NOMO-1 treated with dmso at 0.1 percent for 144 hours (cell line): ENCODE measurements around the gene NTNG2.
"Not testable (repeated sequence)": the region's sequence is repeated elsewhere in the genome, so short reads cannot be mapped to it uniquely, and the experiment has no call there.

Source experiments
- DNase-seq: peaks from one replicate; lab custom pipeline; 2025; ENCODE audit not compliant: unreplicated experiment; lab: John Stamatoyannopoulos, UW

Gene NTNG2

GRCh38 chr9:132161743-132162184, at the start of gene NTNG2:
Gene NTNG2, plus strand, starts transcription at chr9:132162058. Its CDS starts 4,774 bp downstream, at chr9:132166832.
- no peak for DNase-seq

- peak; percentile 6 for DNase-seq
Observed at GRCh38 chr9:132114102-132114707, 47.7 kb upstream of the NTNG2 start.

- DNase-seq, result no peak
Observed at GRCh38 chr9:132116583-132116982, 45.3 kb upstream of the NTNG2 start.

- DNase-seq, result no peak
Observed at GRCh38 chr9:132117694-132118093, 44.2 kb upstream of the NTNG2 start.

- DNase-seq, result no peak
Observed at GRCh38 chr9:132121021-132121420, 40.8 kb upstream of the NTNG2 start.

- DNase-seq, result no peak
Observed at GRCh38 chr9:132124800-132125199, 37.1 kb upstream of the NTNG2 start.

GRCh38 chr9:132125361-132125760, 36.5 kb upstream of the NTNG2 start:
- DNase-seq, result no peak

- no peak for DNase-seq
Observed at GRCh38 chr9:132125944-132126679, 35.7 kb upstream of the NTNG2 start.

GRCh38 chr9:132126680-132127236, 35.1 kb upstream of the NTNG2 start:
- DNase-seq, result no peak

GRCh38 chr9:132127888-132128534, 33.8 kb upstream of the NTNG2 start:
- DNase-seq, result no peak

- no peak for DNase-seq
Observed at GRCh38 chr9:132129535-132129934, 32.3 kb upstream of the NTNG2 start.

GRCh38 chr9:132134085-132134484, 27.8 kb upstream of the NTNG2 start:
- DNase-seq, result not testable (repeated sequence)

GRCh38 chr9:132135456-132135855, 26.4 kb upstream of the NTNG2 start:
- no peak for DNase-seq

- no peak for DNase-seq
Observed at GRCh38 chr9:132136151-132136780, 25.6 kb upstream of the NTNG2 start.

GRCh38 chr9:132141344-132141947, 20.4 kb upstream of the NTNG2 start:
- DNase-seq, result no peak

- no peak for DNase-seq
Observed at GRCh38 chr9:132141948-132142594, 19.8 kb upstream of the NTNG2 start.

GRCh38 chr9:132142924-132143323, 18.9 kb upstream of the NTNG2 start:
- no peak for DNase-seq

- DNase-seq, result no peak
Observed at GRCh38 chr9:132143359-132143758, 18.5 kb upstream of the NTNG2 start.

- DNase-seq, result no peak
Observed at GRCh38 chr9:132144708-132145365, 17.0 kb upstream of the NTNG2 start.

GRCh38 chr9:132146039-132146438, 15.8 kb upstream of the NTNG2 start:
- DNase-seq, result no peak
